ENCODE data around the gene PLEKHA3.
"Not testable (repeated sequence)": the region's sequence is repeated elsewhere in the genome, so short reads cannot be mapped to it uniquely, and the experiment has no call there.

The PLEKHA3 gene

GRCh38 chr2:178508646-178509045, 28.4 kb downstream of the PLEKHA3 start:
- no peak overlapping the region for H3K4me3 ChIP-seq (ENCODE audit: low read length)
- H3K9me3 ChIP-seq (ENCODE audit: insufficient read depth, low read depth, low read length): no peaks in the 10 kb centered on the region
- H3K4me1 ChIP-seq (ENCODE audit: insufficient read depth, low read length): peaks cover 12% of the 10 kb centered on the region; the same call in 1 of the 2 replicates
- H3K27me3 ChIP-seq (ENCODE audit: insufficient read depth, low read length): no peaks in the 10 kb centered on the region
- H3K36me3 ChIP-seq (ENCODE audit: insufficient read depth, low read depth, low read length): peaks cover 4% of the 10 kb centered on the region
- H3K9ac ChIP-seq (ENCODE audit: low read depth, low read length): no peak overlapping the region
- H3K27ac ChIP-seq (ENCODE audit: low read length): no peak overlapping the region

- peaks cover 12% of the 10 kb centered on the region; the same call in 1 of the 2 replicates for H3K4me1 ChIP-seq (ENCODE audit: insufficient read depth, low read length)
- H3K9ac ChIP-seq (ENCODE audit: low read depth, low read length): no peak overlapping the region
- no peaks in the 10 kb centered on the region for H3K36me3 ChIP-seq (ENCODE audit: insufficient read depth, low read depth, low read length)
- no peaks in the 10 kb centered on the region for H3K9me3 ChIP-seq (ENCODE audit: insufficient read depth, low read depth, low read length)
- no peaks in the 10 kb centered on the region for H3K27me3 ChIP-seq (ENCODE audit: insufficient read depth, low read length)
- H3K27ac ChIP-seq (ENCODE audit: low read length): no peak overlapping the region
- no peak overlapping the region for H3K4me3 ChIP-seq (ENCODE audit: low read length)
Observed at GRCh38 chr2:178510384-178510783, 30.1 kb downstream of the PLEKHA3 start.

- Histone ChIP-seq H3K27ac (ENCODE audit: low read length) (no peak overlapping the region), H3K4me1 (ENCODE audit: insufficient read depth, low read length) (no peaks in the 10 kb centered on the region; the same call in 1 of the 2 replicates), H3K4me3 (ENCODE audit: low read length) (no peak overlapping the region), H3K9me3 (ENCODE audit: insufficient read depth, low read depth, low read length) (no peaks in the 10 kb centered on the region), H3K9ac (ENCODE audit: low read depth, low read length) (no peak overlapping the region), H3K27me3 (ENCODE audit: insufficient read depth, low read length) (no peaks in the 10 kb centered on the region), H3K36me3 (ENCODE audit: insufficient read depth, low read depth, low read length) (no peaks in the 10 kb centered on the region)
Observed at GRCh38 chr2:178512484-178512883, 32.2 kb downstream of the PLEKHA3 start.

GRCh38 chr2:178513876-178514275, 33.6 kb downstream of the PLEKHA3 start:
- H3K4me1 ChIP-seq (ENCODE audit: insufficient read depth, low read length): no peaks in the 10 kb centered on the region
- no peaks in the 10 kb centered on the region for H3K36me3 ChIP-seq (ENCODE audit: insufficient read depth, low read depth, low read length)
- no peaks in the 10 kb centered on the region for H3K9me3 ChIP-seq (ENCODE audit: insufficient read depth, low read depth, low read length)
- no peak overlapping the region for H3K4me3 ChIP-seq (ENCODE audit: low read length)
- no peak overlapping the region for H3K27ac ChIP-seq (ENCODE audit: low read length)
- no peaks in the 10 kb centered on the region for H3K27me3 ChIP-seq (ENCODE audit: insufficient read depth, low read length)
- H3K9ac ChIP-seq (ENCODE audit: low read depth, low read length): no peak overlapping the region

GRCh38 chr2:178514664-178515063, 34.4 kb downstream of the PLEKHA3 start:
- no peaks in the 10 kb centered on the region for H3K36me3 ChIP-seq (ENCODE audit: insufficient read depth, low read depth, low read length)
- H3K27me3 ChIP-seq (ENCODE audit: insufficient read depth, low read length): no peaks in the 10 kb centered on the region
- H3K9ac ChIP-seq (ENCODE audit: low read depth, low read length): no peak overlapping the region
- no peak overlapping the region for H3K27ac ChIP-seq (ENCODE audit: low read length)
- no peak overlapping the region for H3K4me3 ChIP-seq (ENCODE audit: low read length)
- no peaks in the 10 kb centered on the region for H3K9me3 ChIP-seq (ENCODE audit: insufficient read depth, low read depth, low read length)
- no peaks in the 10 kb centered on the region for H3K4me1 ChIP-seq (ENCODE audit: insufficient read depth, low read length)

GRCh38 chr2:178517496-178517895, 37.2 kb downstream of the PLEKHA3 start:
- H3K27ac ChIP-seq (ENCODE audit: low read length): no peak overlapping the region
- H3K36me3 ChIP-seq (ENCODE audit: insufficient read depth, low read depth, low read length): no peaks in the 10 kb centered on the region
- no peak overlapping the region for H3K4me3 ChIP-seq (ENCODE audit: low read length)
- H3K4me1 ChIP-seq (ENCODE audit: insufficient read depth, low read length): no peaks in the 10 kb centered on the region
- no peak overlapping the region for H3K9ac ChIP-seq (ENCODE audit: low read depth, low read length)
- no peaks in the 10 kb centered on the region for H3K27me3 ChIP-seq (ENCODE audit: insufficient read depth, low read length)
- no peaks in the 10 kb centered on the region for H3K9me3 ChIP-seq (ENCODE audit: insufficient read depth, low read depth, low read length)

GRCh38 chr2:178521304-178522150, 41.3 kb downstream of the PLEKHA3 start:
- Histone ChIP-seq H3K4me3 (ENCODE audit: low read length) (no peak overlapping the region), H3K4me1 (ENCODE audit: insufficient read depth, low read length) (no peaks in the 10 kb centered on the region), H3K36me3 (ENCODE audit: insufficient read depth, low read depth, low read length) (no peaks in the 10 kb centered on the region), H3K27ac (ENCODE audit: low read length) (no peak overlapping the region), H3K9me3 (ENCODE audit: insufficient read depth, low read depth, low read length) (no peaks in the 10 kb centered on the region), H3K9ac (ENCODE audit: low read depth, low read length) (no peak overlapping the region), H3K27me3 (ENCODE audit: insufficient read depth, low read length) (no peaks in the 10 kb centered on the region)

GRCh38 chr2:178522950-178523595, 42.8 kb downstream of the PLEKHA3 start:
- H3K27ac ChIP-seq (ENCODE audit: low read length): peak overlapping the region; percentile 4
- no peaks in the 10 kb centered on the region for H3K9me3 ChIP-seq (ENCODE audit: insufficient read depth, low read depth, low read length)
- H3K4me1 ChIP-seq (ENCODE audit: insufficient read depth, low read length): no peaks in the 10 kb centered on the region
- no peaks in the 10 kb centered on the region for H3K27me3 ChIP-seq (ENCODE audit: insufficient read depth, low read length)
- no peaks in the 10 kb centered on the region for H3K36me3 ChIP-seq (ENCODE audit: insufficient read depth, low read depth, low read length)
- H3K9ac ChIP-seq (ENCODE audit: low read depth, low read length): peak overlapping the region; percentile 83
- H3K4me3 ChIP-seq (ENCODE audit: low read length): peak overlapping the region; percentile 83

GRCh38 chr2:178523596-178524134, 43.4 kb downstream of the PLEKHA3 start:
- peak overlapping the region; percentile 83 for H3K9ac ChIP-seq (ENCODE audit: low read depth, low read length)
- no peaks in the 10 kb centered on the region for H3K4me1 ChIP-seq (ENCODE audit: insufficient read depth, low read length)
- no peaks in the 10 kb centered on the region for H3K36me3 ChIP-seq (ENCODE audit: insufficient read depth, low read depth, low read length)
- H3K4me3 ChIP-seq (ENCODE audit: low read length): peak overlapping the region; percentile 83
- peak overlapping the region; percentile 4 for H3K27ac ChIP-seq (ENCODE audit: low read length)
- no peaks in the 10 kb centered on the region for H3K27me3 ChIP-seq (ENCODE audit: insufficient read depth, low read length)
- H3K9me3 ChIP-seq (ENCODE audit: insufficient read depth, low read depth, low read length): no peaks in the 10 kb centered on the region

GRCh38 chr2:178525010-178525409, 44.8 kb downstream of the PLEKHA3 start:
- not testable (repeated sequence) for H3K4me3 ChIP-seq (ENCODE audit: low read length); H3K27ac ChIP-seq (ENCODE audit: low read length); H3K36me3 ChIP-seq (ENCODE audit: insufficient read depth, low read depth, low read length); H3K9me3 ChIP-seq (ENCODE audit: insufficient read depth, low read depth, low read length); H3K4me1 ChIP-seq (ENCODE audit: insufficient read depth, low read length); H3K27me3 ChIP-seq (ENCODE audit: insufficient read depth, low read length); H3K9ac ChIP-seq (ENCODE audit: low read depth, low read length)

GRCh38 chr2:178525460-178525859, 45.2 kb downstream of the PLEKHA3 start:
- H3K4me3 ChIP-seq (ENCODE audit: low read length); H3K36me3 ChIP-seq (ENCODE audit: insufficient read depth, low read depth, low read length); H3K9me3 ChIP-seq (ENCODE audit: insufficient read depth, low read depth, low read length); H3K4me1 ChIP-seq (ENCODE audit: insufficient read depth, low read length); H3K27ac ChIP-seq (ENCODE audit: low read length); H3K27me3 ChIP-seq (ENCODE audit: insufficient read depth, low read length); H3K9ac ChIP-seq (ENCODE audit: low read depth, low read length): not testable (repeated sequence)

- H3K4me3 ChIP-seq (ENCODE audit: low read length): no peak overlapping the region
- H3K27ac ChIP-seq (ENCODE audit: low read length): no peak overlapping the region
- H3K27me3 ChIP-seq (ENCODE audit: insufficient read depth, low read length): no peaks in the 10 kb centered on the region
- H3K4me1 ChIP-seq (ENCODE audit: insufficient read depth, low read length): no peaks in the 10 kb centered on the region
- peaks cover 2% of the 10 kb centered on the region; the same call in 1 of the 2 replicates for H3K36me3 ChIP-seq (ENCODE audit: insufficient read depth, low read depth, low read length)
- no peak overlapping the region for H3K9ac ChIP-seq (ENCODE audit: low read depth, low read length)
- H3K9me3 ChIP-seq (ENCODE audit: insufficient read depth, low read depth, low read length): no peaks in the 10 kb centered on the region
Observed at GRCh38 chr2:178526256-178526655, 46.0 kb downstream of the PLEKHA3 start.
